UCSD-AML1 (cell line): ENCODE measurements around the gene MRPS35.
"Not testable (repeated sequence)": the region's sequence is repeated elsewhere in the genome, so short reads cannot be mapped to it uniquely, and the experiment has no call there.

Experiments
- DNase-seq: peaks from one replicate; lab custom pipeline; 2025; ENCODE audit not compliant: unreplicated experiment; lab: John Stamatoyannopoulos, UW

The MRPS35 gene

DNA sequence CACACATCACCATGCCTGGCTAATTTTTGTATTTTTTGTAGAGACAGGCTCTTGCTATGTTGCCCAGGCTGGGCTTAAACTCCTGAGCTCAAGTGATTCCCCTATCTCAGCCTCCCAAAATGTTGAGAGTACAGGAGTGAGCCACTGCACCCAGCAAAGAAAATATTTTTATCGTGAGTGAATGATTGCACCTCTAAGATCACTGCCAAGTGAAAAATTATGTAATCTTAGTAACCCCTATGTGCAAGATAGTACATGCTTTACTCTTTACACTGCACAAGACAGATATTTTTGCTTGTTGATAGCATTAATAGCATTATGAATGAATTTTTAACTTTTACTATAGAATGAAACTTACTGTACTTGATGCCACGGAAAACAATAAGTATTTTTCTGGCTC lies 3.4 kb upstream of the MRPS35 start:
- no peak for DNase-seq

GRCh38 chr12:27709212-27709931 lies 1.3 kb upstream of the MRPS35 start:
- DNase-seq = no peak

DNA sequence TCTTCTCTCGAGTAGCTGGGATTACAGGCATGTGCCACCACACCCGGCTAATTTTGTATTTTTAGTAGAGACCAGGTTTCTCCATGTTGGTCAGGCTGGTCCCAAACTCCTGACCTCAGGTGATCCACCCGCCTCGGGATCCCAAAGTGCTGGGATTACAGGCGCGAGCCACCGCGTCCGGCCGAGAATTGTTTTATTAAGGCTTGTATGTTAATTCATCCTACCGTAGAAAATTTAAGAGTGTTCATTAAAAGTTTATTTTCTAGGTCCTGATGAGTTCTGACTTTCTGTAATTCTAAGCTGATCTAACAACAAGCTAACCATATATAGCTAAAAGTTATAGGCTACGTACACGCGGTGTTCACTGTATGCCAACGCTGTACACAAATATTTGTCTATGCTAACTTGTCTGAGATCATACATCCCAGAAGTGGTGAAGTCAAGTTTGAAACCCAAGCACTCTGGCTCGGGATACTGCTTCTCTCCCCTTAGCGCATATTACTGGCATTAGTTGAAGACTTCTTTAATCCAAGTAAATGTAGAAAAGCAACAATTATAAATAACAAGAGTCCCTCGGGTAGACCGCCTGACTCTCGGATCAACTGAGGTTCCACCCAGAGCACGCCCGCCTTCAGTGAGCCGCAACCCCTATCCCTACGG lies 570 bp upstream of the MRPS35 start:
- DNase-seq = no peak

- no peak for DNase-seq
Observed at GRCh38 chr12:27711317-27711682, 668 bp downstream of the MRPS35 start.

DNA sequence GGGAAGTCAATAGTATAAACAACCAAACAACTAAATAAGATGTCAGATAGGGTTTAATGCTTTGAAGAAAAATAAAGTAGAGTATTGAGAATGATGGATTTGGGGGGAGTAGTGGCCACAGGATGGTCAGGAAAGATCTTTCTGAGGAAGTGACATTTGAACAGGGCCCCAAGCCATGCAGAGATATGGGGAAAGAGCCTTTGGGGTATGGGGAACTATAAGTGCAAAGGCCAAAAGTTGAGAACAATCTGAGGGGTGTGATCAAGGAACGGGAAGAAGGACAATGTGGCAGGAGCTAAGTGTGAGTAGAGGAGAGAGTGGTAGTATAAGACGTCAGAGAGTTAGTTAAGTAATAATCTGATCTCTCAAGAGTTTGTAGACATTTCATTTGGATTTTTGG lies 1.3 kb downstream of the MRPS35 start:
- DNase-seq = no peak

- no peak for DNase-seq
Observed at GRCh38 chr12:27723212-27723611, 12.6 kb downstream of the MRPS35 start.

- no peak for DNase-seq
Observed at GRCh38 chr12:27730097-27730588, 19.5 kb downstream of the MRPS35 start.

- no peak for DNase-seq
Observed at GRCh38 chr12:27732281-27732680, 21.6 kb downstream of the MRPS35 start.

- DNase-seq = peak; percentile 10
Observed at GRCh38 chr12:27733052-27733656, 22.5 kb downstream of the MRPS35 start.

DNA sequence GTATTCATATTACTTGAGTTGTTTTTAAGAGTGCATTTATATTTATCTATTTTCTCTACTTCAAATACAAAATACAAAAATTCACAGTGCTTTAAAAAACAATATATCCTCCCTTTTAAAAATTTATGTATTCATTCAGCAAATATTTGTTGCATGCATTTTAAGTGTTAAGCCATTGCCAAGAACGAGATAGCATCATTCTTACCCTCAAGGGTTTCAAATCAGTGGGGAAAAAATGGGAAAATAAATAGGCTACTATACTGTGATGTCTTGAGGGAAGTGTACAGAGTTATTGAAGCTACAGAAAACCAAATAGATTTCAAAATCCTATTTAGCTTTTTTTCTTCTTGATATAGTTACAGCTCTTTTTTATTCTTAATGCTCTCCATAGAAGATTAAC lies 23.2 kb downstream of the MRPS35 start:
- no peak for DNase-seq

DNA sequence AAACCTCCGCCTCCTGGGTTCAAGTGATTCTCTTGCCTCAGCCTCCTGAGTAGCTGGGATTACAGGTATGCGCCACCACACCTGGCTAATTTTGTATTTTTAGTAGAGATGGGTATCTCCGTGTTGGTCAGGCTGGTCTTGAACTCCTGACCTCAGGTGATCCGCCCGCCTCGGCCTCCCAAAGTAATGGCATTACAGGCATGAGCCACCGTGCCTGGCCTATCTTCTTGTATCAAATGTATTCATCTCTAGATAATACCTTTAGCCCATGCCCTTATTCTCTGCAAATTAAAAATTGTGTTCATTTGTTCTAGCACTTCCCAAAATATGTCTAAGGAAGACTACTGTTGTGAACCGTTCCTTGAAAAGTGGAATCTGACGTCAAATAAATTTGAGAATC lies 23.7 kb downstream of the MRPS35 start:
- DNase-seq = not testable (repeated sequence)

DNA sequence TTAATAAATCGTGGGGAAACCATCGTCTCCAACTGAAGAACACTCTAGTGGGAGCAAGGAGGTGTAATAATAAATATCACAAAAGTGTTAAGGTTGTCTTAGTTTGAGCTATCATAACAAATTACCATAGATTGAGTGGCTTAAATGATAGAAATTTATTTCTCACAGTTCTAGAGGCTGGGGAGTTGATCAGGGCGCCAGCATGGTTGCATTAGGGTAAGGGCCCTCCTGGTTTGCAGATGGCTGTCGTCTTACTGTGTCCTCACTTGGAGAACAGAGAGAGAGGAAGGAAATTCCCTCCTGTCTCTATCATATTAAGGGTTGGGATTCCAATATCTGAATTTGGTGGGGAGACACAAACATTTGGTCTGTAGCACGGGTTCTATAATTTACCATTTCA lies 33.0 kb downstream of the MRPS35 start:
- DNase-seq = no peak

DNA sequence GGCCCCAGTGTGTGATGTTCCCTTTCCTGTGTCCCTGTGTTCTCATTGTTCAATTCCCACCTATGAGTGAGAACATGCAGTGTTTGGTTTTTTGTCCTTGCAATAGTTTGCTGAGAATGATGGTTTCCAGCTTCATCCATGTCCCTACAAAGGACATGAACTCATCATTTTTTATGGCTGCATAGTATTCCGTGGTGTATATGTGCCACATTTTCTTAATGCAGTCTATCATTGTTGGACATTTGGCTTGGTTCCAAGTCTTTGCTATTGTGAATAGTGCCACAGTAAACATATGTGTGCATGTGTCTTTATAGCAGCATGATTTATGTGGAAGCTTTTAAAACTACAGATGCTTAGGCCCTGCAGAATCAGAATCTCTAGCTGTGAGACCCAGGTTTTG lies 35.1 kb downstream of the MRPS35 start:
- not testable (repeated sequence) for DNase-seq

GRCh38 chr12:27747111-27747820 lies 36.6 kb downstream of the MRPS35 start:
- no peak for DNase-seq

- no peak for DNase-seq
Observed at GRCh38 chr12:27751386-27752047, 40.9 kb downstream of the MRPS35 start.

DNA sequence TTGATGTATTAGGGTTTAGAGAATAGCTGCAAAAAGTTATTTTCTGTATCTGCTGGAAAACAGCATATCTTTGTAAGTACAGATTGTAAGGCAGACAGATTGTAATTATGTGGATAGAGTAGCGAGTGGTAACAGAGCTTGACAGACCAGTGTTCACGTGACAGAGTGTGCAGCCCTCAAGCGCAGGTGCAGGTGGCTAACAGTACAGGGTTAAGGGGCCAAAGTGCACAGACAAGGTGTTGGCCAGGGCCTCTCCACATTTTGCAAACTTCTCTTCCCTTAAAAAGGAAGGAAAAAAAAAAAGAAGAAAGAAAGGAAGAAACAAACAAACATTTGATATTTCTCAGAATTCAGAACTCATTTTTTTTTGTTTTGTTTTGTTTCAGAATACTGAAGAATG lies 44.2 kb downstream of the MRPS35 start:
- DNase-seq = no peak

DNA sequence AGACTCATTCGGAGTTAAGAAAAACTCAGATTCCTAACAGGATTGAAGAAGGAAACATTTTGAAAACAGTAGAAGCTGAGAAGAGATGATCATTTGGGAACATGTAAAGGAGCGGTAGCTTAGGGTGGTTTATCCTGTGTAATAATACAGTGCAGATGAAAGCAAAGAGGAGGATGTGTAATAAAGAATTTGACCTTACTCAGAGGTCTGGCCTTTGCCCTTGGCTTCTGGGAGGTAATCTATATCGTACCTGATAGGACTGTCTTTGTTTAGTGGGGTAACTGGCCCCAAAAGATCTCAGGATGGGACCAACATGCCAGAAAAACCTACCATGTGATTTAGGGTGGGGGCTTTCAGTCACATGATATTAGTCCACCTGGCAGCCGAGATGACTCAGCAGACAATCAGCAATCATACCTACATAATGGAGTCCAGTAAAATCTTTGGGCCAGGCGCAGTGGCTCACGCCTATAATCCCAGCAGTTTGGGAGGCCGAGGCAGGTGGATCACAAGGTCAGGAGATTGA lies 46.1 kb downstream of the MRPS35 start:
- DNase-seq = no peak

- DNase-seq = no peak
Observed at GRCh38 chr12:27762757-27763156, 52.1 kb downstream of the MRPS35 start.

GRCh38 chr12:27766587-27766986 lies 56.0 kb downstream of the MRPS35 start:
- no peak for DNase-seq

DNA sequence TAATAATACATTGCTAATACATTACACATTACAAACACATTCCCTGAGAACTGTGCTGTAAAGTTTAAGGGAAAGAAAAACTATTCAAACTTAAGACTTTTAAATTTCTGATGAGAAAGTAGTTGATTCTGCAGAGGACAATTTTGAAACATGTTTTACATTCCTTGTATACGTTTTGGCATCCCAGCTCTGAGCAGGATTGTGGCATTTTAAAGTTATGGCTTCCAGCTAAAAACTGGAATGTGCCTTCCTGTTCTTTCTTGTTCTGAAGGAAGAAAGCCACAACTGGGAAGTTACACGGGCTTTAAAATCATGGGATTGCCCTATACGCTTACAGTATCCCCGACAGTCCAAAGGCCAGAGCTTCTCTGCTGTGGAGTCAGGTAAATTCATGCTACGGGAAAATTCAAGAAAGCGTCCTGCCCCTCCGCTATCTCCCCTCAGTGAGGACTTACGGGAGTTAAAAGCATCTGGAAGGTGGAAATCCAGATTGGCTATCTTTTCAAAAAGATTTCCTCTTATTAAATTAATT lies 58.6 kb downstream of the MRPS35 start:
- DNase-seq = no peak
